PC-3 (cell line): Measurements from ENCODE around the gene HMCN2.

ENCODE experiments used
- EZH2 ChIP-seq: fragments of 300-600 bp; sonication (generic); IDR thresholded peaks from one replicate; pipeline ENCODE4 v1.6.1; 2017; ENCODE audit warnings: antibody characterized with exemption, mild to moderate bottlenecking, low read length; ENCODE audit not compliant: unreplicated experiment
- EZH2phosphoT487 ChIP-seq: fragments of 300-600 bp; sonication (generic); IDR thresholded peaks from 2 replicates; pipeline ENCODE4 v1.6.1; 2018; ENCODE audit warnings: mild to moderate bottlenecking, antibody characterized with exemption, low read length, borderline replicate concordance
- TF ChIP-seq, protein P1 (sequence below): fragments of 300-600 bp; sonication (generic); conservative IDR thresholded peaks from 2 replicates; pipeline ENCODE4 v1.5.1; 2017; ENCODE audit warnings: antibody characterized with exemption, low read depth, mild to moderate bottlenecking, low read length

DNA sequence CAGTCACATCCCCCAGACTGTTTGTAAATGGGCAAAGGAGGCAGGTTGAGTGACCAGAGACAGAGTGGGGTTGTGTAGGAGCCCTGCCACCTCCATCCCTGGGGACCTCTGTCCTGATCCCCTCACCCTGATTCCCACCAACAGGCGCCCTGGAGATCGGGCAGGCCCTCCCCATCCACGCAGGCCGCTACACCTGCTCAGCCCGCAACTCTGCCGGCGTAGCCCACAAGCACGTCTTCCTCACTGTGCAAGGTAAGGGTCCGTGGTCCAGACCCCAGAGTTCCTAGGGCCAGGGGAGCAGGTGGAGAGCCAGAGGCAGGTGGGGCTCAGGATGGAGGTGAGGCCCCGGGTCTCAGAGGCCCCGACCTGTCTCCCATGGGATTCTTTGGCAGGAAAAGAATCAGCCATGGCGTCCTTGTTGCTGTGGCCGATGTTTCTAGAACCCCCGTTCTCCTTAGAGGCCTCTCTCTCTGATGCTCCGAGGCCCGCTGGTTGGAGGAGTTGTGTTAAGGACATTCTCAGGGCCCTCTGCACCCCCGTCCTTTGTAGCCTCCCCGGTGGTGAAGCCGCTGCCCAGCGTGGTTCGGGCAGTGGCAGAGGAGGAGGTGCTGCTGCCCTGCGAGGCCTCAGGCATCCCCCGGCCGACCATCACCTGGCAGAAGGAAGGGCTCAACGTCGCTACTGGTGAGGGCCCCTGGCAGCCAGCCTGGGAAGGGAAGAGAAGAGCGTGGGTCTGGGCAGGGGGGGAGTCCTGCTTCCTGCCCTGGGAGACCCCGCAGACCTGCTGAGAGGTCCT is 137.3 kb downstream of the HMCN2 start:
- TF ChIP-seq EZH2 (no peak), EZH2phosphoT487 (no peak)
- TF ChIP-seq, protein P1, sequence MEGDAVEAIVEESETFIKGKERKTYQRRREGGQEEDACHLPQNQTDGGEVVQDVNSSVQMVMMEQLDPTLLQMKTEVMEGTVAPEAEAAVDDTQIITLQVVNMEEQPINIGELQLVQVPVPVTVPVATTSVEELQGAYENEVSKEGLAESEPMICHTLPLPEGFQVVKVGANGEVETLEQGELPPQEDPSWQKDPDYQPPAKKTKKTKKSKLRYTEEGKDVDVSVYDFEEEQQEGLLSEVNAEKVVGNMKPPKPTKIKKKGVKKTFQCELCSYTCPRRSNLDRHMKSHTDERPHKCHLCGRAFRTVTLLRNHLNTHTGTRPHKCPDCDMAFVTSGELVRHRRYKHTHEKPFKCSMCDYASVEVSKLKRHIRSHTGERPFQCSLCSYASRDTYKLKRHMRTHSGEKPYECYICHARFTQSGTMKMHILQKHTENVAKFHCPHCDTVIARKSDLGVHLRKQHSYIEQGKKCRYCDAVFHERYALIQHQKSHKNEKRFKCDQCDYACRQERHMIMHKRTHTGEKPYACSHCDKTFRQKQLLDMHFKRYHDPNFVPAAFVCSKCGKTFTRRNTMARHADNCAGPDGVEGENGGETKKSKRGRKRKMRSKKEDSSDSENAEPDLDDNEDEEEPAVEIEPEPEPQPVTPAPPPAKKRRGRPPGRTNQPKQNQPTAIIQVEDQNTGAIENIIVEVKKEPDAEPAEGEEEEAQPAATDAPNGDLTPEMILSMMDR: no peak
